Small intestine (tissue), 7 donors: ENCODE measurements around the gene SSX2IP. TPM values are rescaled to one million over a fixed set of nuclear protein-coding genes. Genes with fewer than 3 reads are reported as not detected.
"Not testable (repeated sequence)": the region's sequence is repeated elsewhere in the genome, so short reads cannot be mapped to it uniquely, and the experiment has no call there.

Source experiments
- DNase-seq, 2 donors: peaks; one replicate each; pipeline versions ENCODE4 v3.0.0 to v3.0.0-alpha.2; 2013
- FAIRE-seq: peaks from 2 replicates; lab custom pipeline; 2012; peaks lifted over from hg19 to GRCh38; lab: Jason Lieb, UNC
- H3K27ac ChIP-seq, 3 donors: one replicate each; pipeline ENCODE4 v1.5.1; 2013; ENCODE audit warnings: low read length in 2 of 3, mild to moderate bottlenecking in 2 of 3, control low read depth in 1 of 3, inconsistent platforms in 1 of 3, low read depth in 1 of 3, moderate library complexity in 1 of 3
- H3K27me3 ChIP-seq, 3 donors: one replicate each; pipeline ENCODE4 v1.6.1; 2013; ENCODE audit warnings: low read length in 3 of 3, inconsistent platforms in 1 of 3; ENCODE audit not compliant: control insufficient read depth in 3 of 3, insufficient read depth in 3 of 3
- H3K36me3 ChIP-seq, 3 donors: one replicate each; pipeline ENCODE4 v1.6.1; 2013; ENCODE audit warnings: low read length in 3 of 3, inconsistent platforms in 1 of 3, low read depth in 1 of 3, mild to moderate bottlenecking in 1 of 3, moderate library complexity in 1 of 3; ENCODE audit not compliant: control insufficient read depth in 3 of 3, insufficient read depth in 2 of 3
- H3K4me1 ChIP-seq, 3 donors: one replicate each; pipeline ENCODE4 v1.6.1; 2013; ENCODE audit warnings: low read length in 2 of 3, inconsistent platforms in 1 of 3, low read depth in 1 of 3, mild to moderate bottlenecking in 1 of 3, moderate library complexity in 1 of 3; ENCODE audit not compliant: control insufficient read depth in 3 of 3, insufficient read depth in 2 of 3
- H3K4me3 ChIP-seq, 3 donors: one replicate each; pipeline ENCODE4 v1.5.1; 2013; ENCODE audit warnings: low read length in 3 of 3, control low read depth in 1 of 3, inconsistent platforms in 1 of 3, low read depth in 1 of 3, mild to moderate bottlenecking in 1 of 3, moderate library complexity in 1 of 3
- H3K9me3 ChIP-seq, 2 donors: one replicate each; pipeline ENCODE4 v1.6.1; 2013; ENCODE audit warnings: low read depth in 1 of 2, low read length in 1 of 2; ENCODE audit not compliant: control insufficient read depth in 2 of 2, insufficient read depth in 1 of 2
- WGBS, 3 donors: extraction: QIAGEN DNeasy Blood & Tissue Kit; methylation state at CpG; one replicate each; pipeline ENCODE4 v1.1.7; 2013; 5-methylcytosine and 5-hydroxymethylcytosine counted together
- polyA plus RNA-seq, 4 donors: library from polyadenylated mRNA; stranded (reverse) in 3 of 4; unstranded in 1 of 4; fragments of 200-250 nt in 3 of 4; fragments of 120-200 nt in 1 of 4; gene quantifications; one replicate each; pipeline versions ENCODE4 v1.2.1 to v1.2.3, GENCODE V29; 2013
- donor health status: healthy with polysubstance abuse.
- donor health status: control.
- donor health status: control.
- donor health status: Bipolar disorder and iron deficiency.
- donor health status: healthy.

The SSX2IP gene
- polyA plus RNA-seq, 4 donors: 5.7 to 55.3 (median 13.6) TPM

DNA sequence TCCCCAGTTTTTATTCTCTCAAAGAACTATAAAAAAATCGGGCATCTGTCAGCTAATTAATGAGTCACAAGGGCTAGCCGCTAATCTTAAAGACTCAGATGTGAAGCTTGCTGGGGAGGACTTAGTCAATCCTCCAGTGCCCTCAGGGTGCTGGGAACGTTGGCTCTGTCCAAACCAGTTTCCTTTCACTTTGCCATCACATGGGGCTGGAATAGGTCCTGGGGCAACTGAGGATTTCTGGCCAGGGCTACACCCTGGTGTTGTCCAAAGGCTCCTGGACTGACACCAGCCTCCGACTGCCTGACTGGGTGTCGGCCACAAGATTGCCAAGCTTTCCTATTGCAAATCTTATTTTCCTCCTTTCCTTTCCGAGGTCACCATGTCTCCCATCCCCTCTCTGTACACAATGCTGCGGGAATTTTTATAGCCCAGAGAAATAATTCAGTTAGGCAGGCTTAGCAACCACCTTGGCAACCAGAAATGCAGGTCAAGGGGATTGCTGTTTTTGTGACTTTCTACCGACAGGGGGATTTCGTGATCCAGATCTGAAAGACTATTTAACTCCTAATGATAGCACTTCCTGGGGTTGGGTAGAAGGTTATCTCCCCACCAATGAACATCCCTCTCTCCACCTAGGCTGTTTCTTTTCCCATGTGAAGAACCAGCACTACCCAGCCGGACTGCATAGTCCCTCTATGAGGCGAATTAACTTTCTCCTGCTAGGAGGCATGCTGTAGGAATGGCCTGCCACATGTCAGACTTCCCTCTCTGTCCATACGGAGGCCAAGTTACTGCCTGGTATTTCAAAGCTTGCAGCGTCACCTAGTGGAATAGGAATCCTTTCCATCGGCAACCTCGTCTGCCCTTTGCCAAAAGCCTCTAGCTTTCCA is 86.1 kb downstream of the SSX2IP start:
- WGBS, 3 donors: 64 to 76% (median 69%) methylated on average over 15 of the region's 15 CpGs
- Histone ChIP-seq H3K27me3 (no peaks in the 10 kb centered on the region), H3K4me3 (no peak overlapping the region), H3K4me1 (no peaks in the 10 kb centered on the region), H3K9me3 (peaks cover 0 to 44% of the 10 kb centered on the region in 2 donors), H3K27ac (peak overlapping the region in 1 of 3 donors; percentile 4), H3K36me3 (no peaks in the 10 kb centered on the region)
- peak in 1 of 2 donors; percentile 10 for DNase-seq
- no peak for FAIRE-seq

DNA sequence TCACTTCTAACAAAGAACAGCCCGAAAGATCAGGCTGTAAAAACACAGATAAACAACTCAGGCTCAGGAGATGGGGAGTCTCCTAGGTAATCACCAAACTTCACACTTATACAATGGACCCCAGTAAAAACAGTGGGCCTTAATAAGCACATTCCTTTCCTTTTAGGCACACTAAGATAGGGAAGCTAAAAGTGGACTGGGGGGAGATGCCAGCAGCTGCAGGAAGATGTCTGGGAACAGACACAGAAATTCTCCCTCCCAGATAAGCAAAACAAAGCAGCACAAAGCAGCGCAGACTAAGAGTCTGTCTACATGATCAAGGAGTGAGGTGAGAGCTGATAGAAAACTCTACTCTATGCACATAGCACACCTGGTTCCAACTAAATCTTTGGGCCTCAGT is 87.0 kb downstream of the SSX2IP start:
- no peak overlapping the region for H3K27ac ChIP-seq
- WGBS, 3 donors: 59 to 67% (median 65%) methylated on average over 2 of the region's 2 CpGs

DNA sequence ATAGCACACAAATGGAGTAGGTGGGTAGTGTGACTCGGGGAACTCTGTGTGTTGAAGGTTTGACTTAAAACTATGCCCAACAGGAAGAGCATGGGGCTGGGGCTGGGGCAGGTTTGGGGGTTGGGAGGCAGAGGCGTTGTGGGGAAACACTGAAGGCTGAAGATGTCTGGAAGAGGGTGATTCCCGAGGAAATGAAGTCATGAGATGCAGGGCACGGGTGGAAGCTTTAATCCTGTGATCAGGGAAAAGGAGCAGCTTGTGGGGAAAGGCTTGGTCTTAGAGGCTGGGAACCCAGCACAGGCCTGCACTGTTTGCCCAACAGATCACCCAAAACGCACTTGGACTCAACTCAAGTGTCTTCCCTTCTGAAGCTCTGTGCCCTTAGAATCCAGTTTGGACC is 89.5 kb downstream of the SSX2IP start:
- Histone ChIP-seq H3K4me3 (no peak overlapping the region), H3K36me3 (no peaks in the 10 kb centered on the region), H3K4me1 (no peaks in the 10 kb centered on the region), H3K27ac (no peak overlapping the region), H3K27me3 (no peaks in the 10 kb centered on the region), H3K9me3 (peaks cover 0 to 33% of the 10 kb centered on the region in 2 donors)
- WGBS, 3 donors: 81 to 88% (median 87%) methylated on average over 5 of the region's 5 CpGs
- FAIRE-seq: no peak
- DNase-seq: no peak

More for the DNA sequence above, 87.0 kb downstream of the SSX2IP start:
- DNase-seq (no peak), FAIRE-seq (no peak)
- Histone ChIP-seq H3K4me1 (no peaks in the 10 kb centered on the region), H3K9me3 (peaks cover 0 to 44% of the 10 kb centered on the region in 2 donors), H3K36me3 (no peaks in the 10 kb centered on the region), H3K4me3 (no peak overlapping the region), H3K27me3 (no peaks in the 10 kb centered on the region)

DNA sequence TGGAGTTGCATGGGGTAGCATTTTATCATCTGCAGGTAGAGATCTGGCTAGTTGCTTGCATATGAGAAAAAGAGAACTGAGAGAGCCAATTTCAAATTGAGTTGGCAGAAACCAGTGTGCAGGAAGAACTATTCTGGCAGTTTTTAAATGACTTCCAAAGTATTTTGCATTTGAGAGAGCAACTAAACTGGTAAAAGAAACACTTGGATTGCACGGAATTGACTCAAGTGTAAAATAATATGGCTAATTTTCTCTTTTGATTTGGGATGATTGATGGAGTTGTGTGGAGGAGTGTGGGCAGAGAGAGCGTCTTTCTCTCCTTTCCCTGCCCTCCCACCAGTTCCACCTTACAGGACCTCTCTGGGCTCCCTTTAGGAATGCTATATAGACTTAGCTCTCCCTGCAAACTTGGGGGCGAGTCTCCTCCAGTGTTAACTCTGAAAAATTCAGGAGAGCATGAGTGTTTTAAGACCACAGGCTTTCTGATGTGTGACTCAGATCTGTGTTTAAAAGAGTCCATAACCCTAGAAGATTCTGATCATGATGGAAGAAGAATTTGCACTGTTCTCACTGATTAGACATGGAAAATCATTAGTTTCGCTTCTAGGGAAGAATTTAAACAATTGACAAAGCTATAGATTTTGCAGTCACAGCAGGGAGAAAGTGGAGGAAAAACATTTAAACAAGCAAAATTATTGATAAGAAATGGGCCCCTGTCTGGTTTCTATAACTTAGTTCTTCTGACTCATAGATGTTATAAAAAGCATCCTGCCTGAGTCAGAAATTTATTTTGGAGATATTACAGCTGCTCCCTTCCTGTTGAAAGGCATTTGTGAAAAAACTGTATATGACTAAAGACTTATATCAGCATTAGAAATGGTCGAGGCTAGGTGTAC is 91.2 kb downstream of the SSX2IP start:
- peaks cover 0 to 16% of the 10 kb centered on the region in 2 donors for H3K9me3 ChIP-seq
- WGBS, 3 donors: 55 to 71% (median 63%) methylated on average over 5 of the region's 5 CpGs
- H3K4me3 ChIP-seq: no peak overlapping the region
- H3K36me3 ChIP-seq: no peaks in the 10 kb centered on the region
- H3K27me3 ChIP-seq: no peaks in the 10 kb centered on the region
- no peak overlapping the region for H3K27ac ChIP-seq
- DNase-seq (no peak), FAIRE-seq (no peak)
- H3K4me1 ChIP-seq: no peaks in the 10 kb centered on the region

DNA sequence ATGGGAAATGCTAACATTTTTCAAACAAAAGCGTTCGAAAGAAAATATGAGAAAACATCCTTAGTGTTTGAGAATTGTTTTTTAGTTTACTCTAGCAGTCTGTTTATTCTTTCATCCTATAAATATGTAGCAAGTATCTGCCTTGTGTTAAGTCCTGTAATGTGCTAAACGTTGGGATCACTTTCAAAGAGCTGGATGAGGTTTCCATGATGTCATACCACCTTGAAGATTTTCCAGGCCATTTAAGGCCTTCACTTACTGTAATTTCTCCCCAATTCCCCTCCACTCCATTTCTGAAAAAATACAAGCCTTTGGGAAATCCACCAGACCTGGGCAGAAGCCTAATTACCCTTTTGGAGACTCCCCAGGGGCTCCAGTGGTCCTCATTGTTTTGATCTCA is 91.8 kb downstream of the SSX2IP start:
- H3K27me3 ChIP-seq: no peaks in the 10 kb centered on the region
- FAIRE-seq (no peak), DNase-seq (no peak)
- H3K36me3 ChIP-seq: no peaks in the 10 kb centered on the region
- 74 to 80% (median 80%) methylated on average over 3 of the region's 3 CpGs for WGBS, 3 donors
- no peaks in the 10 kb centered on the region for H3K4me1 ChIP-seq
- no peak overlapping the region for H3K27ac ChIP-seq
- no peak overlapping the region for H3K4me3 ChIP-seq
- peaks cover 0 to 10% of the 10 kb centered on the region in 2 donors for H3K9me3 ChIP-seq

DNA sequence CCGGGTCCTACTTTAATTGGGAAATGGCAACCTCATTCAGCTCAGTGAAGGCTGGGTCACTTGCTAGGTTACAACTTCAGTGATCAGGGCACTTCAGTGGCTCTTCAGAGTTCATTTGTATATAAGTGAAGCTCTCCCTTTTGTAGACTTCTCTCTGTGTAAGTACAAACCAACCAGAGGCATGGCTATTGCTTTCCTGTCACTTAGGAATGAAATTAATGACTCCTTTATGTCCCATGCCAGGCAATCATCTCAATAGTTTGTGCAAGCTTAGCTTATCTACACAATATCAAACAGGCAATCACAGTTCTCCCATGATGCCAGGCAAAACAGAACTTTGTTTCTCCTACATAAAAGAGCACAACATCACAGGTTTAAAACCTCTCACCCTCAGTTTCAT is 93.2 kb downstream of the SSX2IP start:
- FAIRE-seq (no peak), DNase-seq (no peak)
- H3K36me3 ChIP-seq: no peaks in the 10 kb centered on the region
- no peaks in the 10 kb centered on the region for H3K4me1 ChIP-seq
- H3K9me3 ChIP-seq: peaks cover 0 to 2% of the 10 kb centered on the region in 2 donors
- H3K4me3 ChIP-seq: no peak overlapping the region
- 82 to 97% (median 90%) methylated on average over 1 of the region's 1 CpG for WGBS, 3 donors
- no peaks in the 10 kb centered on the region for H3K27me3 ChIP-seq
- H3K27ac ChIP-seq: no peak overlapping the region

DNA sequence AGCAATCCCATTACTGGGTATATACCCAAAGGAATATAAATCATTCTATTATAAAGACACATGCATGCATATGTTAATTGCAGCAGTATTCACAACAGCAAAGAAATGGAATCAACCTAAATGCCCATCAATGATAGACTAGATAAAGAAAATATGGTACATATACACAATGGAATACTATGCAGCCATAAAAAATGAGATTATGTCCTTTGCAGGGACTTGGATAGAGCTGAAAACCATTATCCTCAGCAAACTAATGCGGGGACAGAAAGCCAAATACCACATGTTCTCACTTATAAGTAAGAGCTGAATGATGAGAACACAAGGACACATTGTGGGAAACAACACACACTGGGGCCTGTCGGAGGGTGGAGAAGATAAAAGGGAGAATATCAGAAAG is 95.3 kb downstream of the SSX2IP start:
- not testable (repeated sequence) for DNase-seq, H3K4me1 ChIP-seq, H3K36me3 ChIP-seq, H3K27me3 ChIP-seq, H3K9me3 ChIP-seq, H3K4me3 ChIP-seq, H3K27ac ChIP-seq, FAIRE-seq
- WGBS, 3 donors: 88 to 92% (median 88%) methylated on average over 2 of the region's 2 CpGs
